ENCODE measurements around the gene TRIM72. TPM values are rescaled to one million over a fixed set of nuclear protein-coding genes. Genes with fewer than 3 reads are reported as not detected.
A peak's percentile ranks its signal among the peaks of the same experiment; 100 is the strongest.

TRIM72 gene
- total and polyA plus RNA-seq, 2 of the 8 experiments (the other 6 are each of a cell fraction or from before 2014, with no cell fraction given), result 0.57 to 2.1 TPM

DNA sequence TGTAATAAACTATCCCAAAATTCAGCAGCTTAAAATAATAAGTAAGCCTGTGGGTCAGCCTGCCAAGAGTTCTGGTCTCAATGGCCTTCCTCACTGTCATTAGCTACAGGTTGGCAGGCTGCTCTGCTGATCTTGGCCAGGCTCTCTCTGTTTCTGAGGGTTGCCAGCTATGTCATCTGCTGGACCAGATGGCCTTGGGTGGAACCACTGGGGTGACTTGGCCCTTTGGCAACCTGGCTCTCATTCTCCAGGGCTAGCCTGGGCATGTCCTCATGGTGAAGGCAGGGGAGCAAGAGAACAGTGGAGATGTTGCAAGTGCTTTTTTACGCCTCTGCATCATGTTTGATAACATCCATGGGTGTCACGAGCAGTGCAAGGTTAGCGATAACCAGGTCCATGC, 59.8 kb downstream of the TRIM72 start:
- H3K4me3 ChIP-seq (ENCODE audit: extremely low read depth in 1 of 4, insufficient read depth in 2 of 4, low read depth in 3 of 4, low read length in 4 of 4), result no peak overlapping the region
- H4K20me1 ChIP-seq (replicated peaks in 1 of 2; ENCODE audit: control insufficient read depth in 1 of 2, insufficient read depth in 2 of 2, low read length in 2 of 2), result no peaks in the 10 kb centered on the region
- no peaks in the 10 kb centered on the region for H3K36me3 ChIP-seq (ENCODE audit: control insufficient read depth in 2 of 4, insufficient read depth in 4 of 4, low read length in 3 of 4)
- ChIA-PET CTCF (ENCODE audit: partially characterized antibody) (interaction anchor here (0.5 to 3.4 kb wide), 9 partner anchors 10 to 203 kb away, joined by 3 to 10 read pairs (median 3); no protein-coding TSS in a partner anchor), POLR2A (ENCODE audit: partially characterized antibody) (interaction anchor here (0.6 to 1.3 kb wide), 2 partner anchors 45 to 93 kb away, joined by 3 to 4 read pairs; partner anchors contain the start of gene FUS)
- no peaks in the 10 kb centered on the region for H3K79me2 ChIP-seq (ENCODE audit: control insufficient read depth in 1 of 2, insufficient read depth in 2 of 2, low read length in 2 of 2)
- peak overlapping the region; percentile 72 for H2BK120ac ChIP-seq (replicated peaks; ENCODE audit: low read depth, low read length)
- DNase-seq (ENCODE audit: low read depth in 1 of 2, low spot score in 2 of 2) (no peak), FAIRE-seq (no peak)
- H2BK12ac ChIP-seq (ENCODE audit: low read depth, low read length), result peak overlapping the region; percentile 87; the same call in 1 of the 2 replicates
- no peak overlapping the region for H3K27ac ChIP-seq (ENCODE audit: low read depth, low read length)
- TF ChIP-seq YY1 (IDR thresholded peaks at IDR 0.05; ENCODE audit: low read depth, low read length), result no peak
- no peak for TF ChIP-seq CBX5 (IDR thresholded peaks at IDR 0.05; ENCODE audit: low read depth, low read length)
- no peak for TF ChIP-seq EP300 (IDR thresholded peaks at IDR 0.05; ENCODE audit: borderline replicate concordance in 1 of 2, low read depth in 2 of 2, low read length in 2 of 2)
- TF ChIP-seq CBX8 (IDR thresholded peaks at IDR 0.05; ENCODE audit: borderline replicate concordance, low read depth, low read length), result no peak
- no peak for TF ChIP-seq SAP30 (IDR thresholded peaks at IDR 0.05; ENCODE audit: insufficient read depth, insufficient replicate concordance, low read length)
- no peak for TF ChIP-seq CHD1 (IDR thresholded peaks at IDR 0.05; ENCODE audit: low read depth, low read length)
- TF ChIP-seq NRF1 (IDR thresholded peaks at IDR 0.05; ENCODE audit: low read depth, low read length), result no peak
- TF ChIP-seq BCL11A (IDR thresholded peaks at IDR 0.05; ENCODE audit: low read depth in 2 of 2, low read length in 2 of 2), result no peak
- TF ChIP-seq JUN (IDR thresholded peaks at IDR 0.05; ENCODE audit: low read depth, low read length), result no peak
- no peak overlapping the region for H4K8ac ChIP-seq (ENCODE audit: extremely low read depth, insufficient read depth, low read length)
- H3K4me1 ChIP-seq (replicated peaks in 1 of 4; ENCODE audit: control insufficient read depth in 3 of 4, insufficient read depth in 4 of 4, low read length in 3 of 4), result peaks cover 0 to 5% (median 0%) of the 10 kb centered on the region in 4 experiments; a peak in 1 of 7 replicates
- 92% methylated on average over 3 of the region's 3 CpGs; no CpG with 5 or more reads in 1 of the 2 experiments for WGBS, 2 experiments (ENCODE audit: extremely low coverage in 1 of 2, insufficient coverage in 1 of 2, insufficient read length in 1 of 2, insufficient replicate concordance in 2 of 2, low coverage in 1 of 2, low lambda C conversion rate in 2 of 2, missing lambda C conversion rate in 1 of 2)
- no peak overlapping the region for H3K9ac ChIP-seq (replicated peaks in 1 of 4; ENCODE audit: extremely low read depth in 1 of 4, low read depth in 3 of 4, low read length in 3 of 4)
- peak overlapping the region; percentile 69; the same call in 1 of the 2 replicates for H2AFZ ChIP-seq (ENCODE audit: low read length)
- no peak overlapping the region for H3K56ac ChIP-seq (replicated peaks; ENCODE audit: insufficient read length, low read depth, low read length)
- H3K9me3 ChIP-seq (ENCODE audit: insufficient read depth in 2 of 2, low read depth in 1 of 2, low read length in 1 of 2), result no peaks in the 10 kb centered on the region
- no peak overlapping the region for H4K5ac ChIP-seq (ENCODE audit: insufficient read length, low read depth, low read length)
- peak overlapping the region; percentile 88; the same call in 1 of the 2 replicates for H2BK20ac ChIP-seq (ENCODE audit: low read length)
- H3K23me2 ChIP-seq (ENCODE audit: low read depth, low read length), result 0 out of 2 replicates have a peak, but pooled peaks cover 1% of the 10 kb centered on the region
- H3K4me2 ChIP-seq (ENCODE audit: insufficient read depth in 1 of 2, low read depth in 2 of 2, low read length in 2 of 2), result no peak overlapping the region
- 0 out of 7 replicates have a peak, but pooled peaks cover 0 to 2% (median 0%) of the 10 kb centered on the region in 4 experiments for H3K27me3 ChIP-seq (replicated peaks in 1 of 4; ENCODE audit: control insufficient read depth in 3 of 4, extremely low read depth in 1 of 4, insufficient read depth in 3 of 4, low read length in 3 of 4)
- no peak overlapping the region for H2AK5ac ChIP-seq (ENCODE audit: low read depth, low read length)
- H2BK15ac ChIP-seq (ENCODE audit: low read length), result 0 out of 2 replicates have a peak overlapping the region, but pooled peaks have one; percentile 53
- no peak overlapping the region for H3K14ac ChIP-seq (ENCODE audit: insufficient read length)
- H2BK5ac ChIP-seq (ENCODE audit: low read depth, low read length), result peak overlapping the region; percentile 94; the same call in 1 of the 2 replicates
- H3K23ac ChIP-seq (ENCODE audit: insufficient read length), result no peak overlapping the region
- peak overlapping the region; percentile 13 for H4K91ac ChIP-seq (replicated peaks; ENCODE audit: insufficient read length, low read length)
- H3K79me1 ChIP-seq (ENCODE audit: low read depth, low read length), result no peaks in the 10 kb centered on the region
- H3K18ac ChIP-seq (ENCODE audit: extremely low read depth, low read length), result peak overlapping the region; percentile 24; the same call in 1 of the 2 replicates
- H3K4ac ChIP-seq (replicated peaks; ENCODE audit: insufficient read length, low read depth, low read length), result peak overlapping the region; percentile 30

Measured in H1 (cell line).